Sciatic nerve (tissue), 2 donors: Measurements from ENCODE around the gene RCN2. TPM values are rescaled to one million over a fixed set of nuclear protein-coding genes. Genes with fewer than 3 reads are reported as not detected.
"Not testable (repeated sequence)": the region's sequence is repeated elsewhere in the genome, so short reads cannot be mapped to it uniquely, and the experiment has no call there.

Experiments used
- ATAC-seq: fragments of 200-7000 bp; cut with Tn5 transposase; one replicate; pipeline ENCODE4 v1.9.1; 2020; ENCODE audit warnings: mild to moderate bottlenecking, moderate library complexity
- DNase-seq: peaks from one replicate; pipeline ENCODE4 v3.0.0-alpha.2; 2020; ENCODE audit warnings: low spot score
- intact Hi-C: fragments of 100-400 bp; cut with DNase I; formaldehyde crosslinking; loops from one replicate; pipeline ENCODE4 v1.14.2; 2022
- total RNA-seq: library from RNA; stranded (reverse); fragmentation: NEBNext Ultra II Directional; extraction: Animal tissue kit (Norgen Biotek cat#: 25700); gene quantifications from one replicate; pipeline ENCODE4 v1.2.1, GENCODE V29; 2021
- donor health status: DM: no; HTN: no; CAD: no.
- donor health status: DM: no; HTN: no; CAD: no.

Gene RCN2, protein sequence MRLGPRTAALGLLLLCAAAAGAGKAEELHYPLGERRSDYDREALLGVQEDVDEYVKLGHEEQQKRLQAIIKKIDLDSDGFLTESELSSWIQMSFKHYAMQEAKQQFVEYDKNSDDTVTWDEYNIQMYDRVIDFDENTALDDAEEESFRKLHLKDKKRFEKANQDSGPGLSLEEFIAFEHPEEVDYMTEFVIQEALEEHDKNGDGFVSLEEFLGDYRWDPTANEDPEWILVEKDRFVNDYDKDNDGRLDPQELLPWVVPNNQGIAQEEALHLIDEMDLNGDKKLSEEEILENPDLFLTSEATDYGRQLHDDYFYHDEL
- total RNA-seq: 38.3 TPM

DNA sequence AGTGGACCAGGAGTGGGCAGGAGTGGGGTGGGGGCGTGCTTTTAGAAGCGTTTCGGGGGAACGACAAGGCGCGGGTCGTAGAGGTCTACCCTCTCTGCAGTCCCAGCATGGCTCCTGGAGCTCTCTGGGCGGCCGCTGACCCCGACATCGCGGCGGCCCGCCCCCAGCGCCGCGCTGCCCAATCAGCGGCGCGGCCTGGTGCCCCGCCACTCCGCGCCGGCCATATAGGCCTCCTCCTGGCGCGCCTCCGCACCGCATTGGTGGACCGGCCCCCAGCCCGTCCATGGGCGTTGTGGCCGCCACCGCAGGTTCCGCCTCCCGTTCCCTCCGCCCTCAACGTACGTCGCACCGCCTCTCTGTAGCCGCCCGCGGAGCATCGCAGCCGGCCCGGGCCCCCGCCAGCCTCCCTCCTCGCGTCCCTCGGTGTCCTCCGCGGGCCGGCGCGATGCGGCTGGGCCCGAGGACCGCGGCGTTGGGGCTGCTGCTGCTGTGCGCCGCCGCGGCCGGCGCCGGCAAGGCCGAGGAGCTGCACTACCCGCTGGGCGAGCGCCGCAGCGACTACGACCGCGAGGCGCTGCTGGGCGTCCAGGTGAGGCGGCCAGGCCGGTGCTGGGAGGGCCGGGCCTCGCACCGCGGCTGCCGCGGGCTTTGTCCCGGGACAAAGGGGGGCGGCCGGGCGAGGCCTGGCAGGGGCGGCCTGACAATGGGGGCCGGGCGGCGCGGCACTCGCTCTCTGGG, at the start of gene RCN2:
TSS of gene RCN2 (plus strand) at position 353 of the 738 bp plus-strand sequence. CDS start at position 446, 93 bp downstream.
- DNase-seq (peak; percentile 97), ATAC-seq (peak; percentile 100)
- intact Hi-C loops: no loop called here

DNA sequence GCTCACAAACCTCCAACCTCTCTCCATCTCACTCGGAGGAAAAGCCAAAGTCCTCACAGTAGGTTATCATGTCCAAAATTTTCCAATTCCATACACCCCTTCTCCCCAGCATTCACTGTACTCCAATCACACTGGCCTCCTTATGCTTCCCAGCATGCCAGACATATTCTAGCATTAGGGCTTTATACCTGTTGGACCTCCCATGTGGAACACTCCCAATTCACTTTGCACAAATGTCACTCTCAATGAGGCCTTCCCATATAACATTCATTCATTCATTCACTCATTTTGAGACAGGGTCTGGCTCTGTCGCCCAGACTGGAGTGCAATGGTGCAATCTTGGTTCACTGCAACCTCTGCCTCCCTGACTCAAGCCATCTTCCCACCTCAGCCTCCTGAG, 46.3 kb upstream of the RCN2 start:
- intact Hi-C loops: no loop called here
- no peak for ATAC-seq
- DNase-seq: no peak

DNA sequence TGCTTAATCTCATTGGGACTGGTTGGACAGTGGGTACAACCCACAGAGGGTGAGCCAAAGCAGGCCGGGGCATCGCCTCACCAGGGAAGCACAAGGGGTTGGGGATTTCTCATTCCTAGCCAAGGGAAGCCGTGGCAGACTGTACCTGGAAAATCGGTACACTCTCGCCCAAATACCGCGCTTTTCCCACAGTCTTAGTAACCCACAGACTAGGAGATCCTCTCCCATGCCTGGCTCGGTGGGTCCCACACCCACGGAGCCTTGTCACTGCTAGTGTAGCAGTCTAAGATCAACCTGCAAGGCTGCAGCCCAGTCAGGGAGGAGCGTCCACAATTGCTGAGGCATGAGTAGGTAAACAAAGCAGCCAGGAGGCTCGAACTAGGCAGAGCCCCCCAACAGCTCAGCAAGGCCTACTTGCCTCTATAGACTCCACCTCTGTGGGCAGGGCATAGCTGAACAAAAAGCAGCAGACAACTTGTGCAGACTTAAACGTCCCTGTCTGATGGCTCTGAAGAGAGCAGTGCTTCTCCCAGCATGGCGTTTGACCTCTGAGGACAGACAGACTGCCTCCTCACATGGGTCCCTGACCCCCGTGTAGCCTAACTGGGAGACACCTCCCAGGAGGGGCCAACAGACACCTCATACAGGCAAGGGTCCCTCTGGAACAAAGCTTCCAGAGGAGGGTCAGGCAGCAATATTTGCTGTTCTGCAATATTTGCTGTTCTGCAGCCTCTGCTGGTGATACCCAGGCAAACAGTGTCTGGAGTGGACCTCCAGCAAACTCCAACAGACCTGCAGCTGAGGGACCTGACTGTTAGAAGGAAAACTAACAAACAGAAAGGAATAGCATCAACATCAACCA, 44.0 kb upstream of the RCN2 start:
- ATAC-seq, intact Hi-C loops, DNase-seq: not testable (repeated sequence)

DNA sequence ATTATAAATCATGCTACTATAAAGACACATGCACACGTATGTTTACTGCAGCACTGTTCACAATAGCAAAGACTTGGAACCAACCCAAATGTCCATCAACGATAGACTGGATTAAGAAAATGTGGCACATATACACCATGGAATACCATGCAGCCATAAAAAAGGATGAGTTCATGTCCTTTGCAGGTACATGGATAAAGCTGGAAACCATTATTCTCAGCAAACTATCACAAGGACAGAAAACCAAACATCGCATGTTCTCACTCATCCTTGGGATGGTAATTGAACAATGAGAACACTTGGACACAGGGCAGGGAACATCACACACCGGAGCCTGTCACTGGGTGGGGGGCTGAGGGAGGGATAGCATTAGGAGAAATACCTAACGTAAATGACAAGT, 38.7 kb upstream of the RCN2 start:
- ATAC-seq: not testable (repeated sequence)

DNA sequence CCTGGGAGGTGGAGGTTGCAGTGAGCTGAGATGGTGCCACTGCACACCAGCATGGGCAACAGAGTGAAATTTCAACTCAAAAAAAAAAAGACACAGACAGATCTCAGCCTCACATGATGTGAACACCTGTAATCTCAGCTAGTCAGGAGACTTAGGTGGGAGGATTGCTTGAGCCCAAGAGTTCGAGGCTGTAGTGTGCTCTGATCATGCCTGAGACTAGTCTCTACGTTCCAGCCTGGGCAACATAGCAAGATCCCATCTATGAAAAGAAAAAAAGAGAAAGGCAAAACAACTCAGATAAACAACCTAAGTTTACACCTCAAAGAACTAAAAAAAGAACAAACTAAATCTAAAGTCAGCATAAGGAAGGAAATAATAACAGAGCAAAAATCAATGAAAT, 37.4 kb upstream of the RCN2 start:
- no peak for ATAC-seq
- intact Hi-C loops: no loop called here
- no peak for DNase-seq

More for the DNA sequence above, 38.7 kb upstream of the RCN2 start:
- intact Hi-C loops, DNase-seq: not testable (repeated sequence)

DNA sequence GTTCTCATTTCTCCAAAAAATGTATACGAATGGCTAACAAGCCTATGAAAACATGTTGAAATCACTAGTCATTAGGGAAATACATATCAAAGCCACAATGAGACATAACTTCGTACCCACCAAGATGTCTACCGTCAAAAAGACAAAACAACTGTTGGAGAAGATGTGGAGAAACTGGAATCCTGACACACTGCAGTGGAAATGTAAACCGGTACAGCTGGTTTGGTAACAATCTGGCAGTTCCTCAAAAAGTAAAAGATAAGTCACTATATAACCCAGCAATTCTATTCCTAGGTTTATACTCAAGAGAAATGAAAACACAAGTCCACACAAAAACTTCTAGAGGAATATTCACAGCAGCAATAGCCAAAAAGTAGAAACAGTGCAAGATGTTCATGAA, 33.4 kb upstream of the RCN2 start:
- intact Hi-C loops: no loop called here
- DNase-seq: no peak
- no peak for ATAC-seq

DNA sequence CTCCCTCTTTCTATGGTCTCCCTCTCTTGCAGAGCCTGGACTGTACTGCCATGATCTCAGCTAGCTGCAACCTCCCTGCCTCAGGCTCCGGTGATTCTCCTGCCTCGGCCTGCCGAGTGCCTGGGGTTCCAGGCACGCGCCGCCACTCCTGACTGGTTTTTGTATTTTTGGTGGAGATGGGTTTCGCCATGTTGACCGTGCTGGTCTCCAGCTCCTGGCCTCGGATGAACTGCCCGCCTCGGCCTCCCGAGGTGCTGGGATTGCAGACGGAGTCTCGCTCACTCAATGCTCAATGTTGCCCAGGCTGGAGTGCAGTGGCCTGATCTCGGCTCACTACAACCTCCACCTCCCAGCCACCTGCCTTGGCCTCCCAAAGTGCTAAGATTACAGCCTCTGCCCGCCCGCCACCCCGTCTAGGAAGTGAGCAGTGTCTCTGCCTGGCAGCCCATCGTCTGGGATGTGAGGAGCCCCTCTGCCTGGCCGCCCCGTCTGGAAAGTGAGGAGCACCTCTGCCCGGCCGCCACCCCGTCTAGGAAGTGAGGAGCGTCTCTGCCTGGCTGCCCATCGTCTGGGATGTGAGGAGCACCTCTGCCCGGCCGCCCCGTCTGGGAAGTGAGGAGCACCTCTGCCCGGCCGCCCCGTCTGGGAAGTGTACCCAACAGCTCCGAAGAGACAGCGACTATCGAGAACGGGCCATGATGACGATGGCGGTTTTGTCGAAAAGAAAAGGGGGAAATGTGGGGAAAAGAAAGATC, 32.2 kb upstream of the RCN2 start:
- intact Hi-C loops, ATAC-seq: not testable (repeated sequence)

DNA sequence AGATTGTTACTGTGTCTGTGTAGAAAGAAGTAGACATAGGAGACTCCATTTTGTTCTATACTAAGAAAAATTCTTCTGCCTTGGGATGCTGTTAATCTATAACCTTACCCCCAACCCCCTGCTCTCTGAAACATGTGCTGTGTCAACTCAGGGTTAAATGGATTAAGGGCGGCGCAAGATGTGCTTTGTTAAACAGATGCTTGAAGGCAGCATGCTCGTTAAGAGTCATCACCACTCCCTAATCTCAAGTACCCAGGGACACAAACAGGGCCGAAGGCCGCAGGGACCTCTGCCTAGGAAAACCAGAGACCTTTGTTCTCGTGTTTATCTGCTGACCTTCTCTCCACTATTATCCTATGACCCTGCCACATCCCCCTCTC, 31.6 kb upstream of the RCN2 start:
- DNase-seq, intact Hi-C loops, ATAC-seq: not testable (repeated sequence)

More for the DNA sequence above, 32.2 kb upstream of the RCN2 start:
- DNase-seq: not testable (repeated sequence)

DNA sequence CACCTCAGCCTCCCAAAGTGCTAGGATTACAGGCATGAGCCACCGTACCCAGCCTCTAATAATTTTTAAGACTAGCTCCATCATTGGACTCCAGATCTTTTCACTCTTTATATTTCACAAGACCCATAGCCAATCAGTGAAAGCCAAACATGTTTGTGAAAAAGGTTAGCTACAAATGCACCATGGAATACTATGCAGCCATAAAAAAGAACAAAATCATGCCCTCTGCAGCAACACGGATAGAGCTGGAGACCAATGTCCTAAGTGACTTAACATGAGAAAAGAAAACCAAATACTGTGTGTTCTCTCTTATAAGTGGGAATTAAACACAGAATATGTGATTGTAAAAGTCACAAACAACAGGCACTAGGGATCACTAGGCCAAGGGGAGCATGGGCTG, 29.6 kb upstream of the RCN2 start:
- ATAC-seq (no peak), DNase-seq (no peak)
- intact Hi-C loops: no loop called here

DNA sequence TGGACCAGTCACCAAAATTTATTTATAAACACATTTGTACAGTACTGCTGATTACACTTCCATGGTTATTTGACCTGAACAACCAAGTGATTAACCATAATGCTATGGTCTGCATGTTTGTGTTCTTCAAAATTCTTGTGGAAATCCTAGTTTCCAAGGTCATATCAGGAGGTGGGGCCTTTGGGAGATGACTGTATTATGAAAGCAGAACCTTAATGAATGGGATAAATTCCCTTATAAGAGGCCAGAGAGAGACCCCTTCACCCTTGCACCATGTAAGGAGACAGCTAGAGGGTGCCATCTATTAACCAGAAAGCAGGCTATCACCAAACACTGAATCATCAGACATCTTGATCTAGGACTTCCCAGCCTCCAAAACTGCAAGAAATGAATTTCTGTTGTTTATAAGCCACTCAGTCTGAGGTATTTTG, 28.3 kb upstream of the RCN2 start:
- intact Hi-C loops: no loop called here
- DNase-seq: no peak
- no peak for ATAC-seq

DNA sequence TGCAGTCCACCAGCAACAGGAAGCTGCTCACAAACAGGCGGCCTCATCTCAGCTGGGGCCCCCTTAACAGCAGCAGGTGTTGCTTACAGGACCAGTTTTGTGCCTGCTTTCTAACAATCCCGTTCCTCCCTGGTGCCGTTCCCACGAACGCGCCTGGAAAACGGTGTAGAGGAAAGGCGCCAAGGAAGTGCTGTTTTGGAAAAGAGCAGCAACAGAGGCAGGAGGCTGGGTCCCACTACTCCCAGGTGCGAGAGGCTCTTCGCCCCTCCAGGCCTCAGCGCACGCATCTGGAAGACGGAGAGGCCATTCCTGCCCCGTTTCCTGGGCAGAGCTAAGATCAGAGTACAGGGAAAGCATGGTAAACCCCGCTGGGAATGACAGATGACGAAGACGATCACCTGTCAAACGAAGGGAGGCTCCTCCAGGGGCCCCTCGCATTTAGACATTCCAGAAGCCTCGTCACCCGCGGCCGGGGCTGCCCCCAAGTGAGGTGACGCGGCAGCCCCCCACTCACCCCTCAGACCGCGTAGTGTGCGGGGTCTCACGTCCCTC, 27.0 kb upstream of the RCN2 start:
- no peak for DNase-seq
- intact Hi-C loops: no loop called here

DNA sequence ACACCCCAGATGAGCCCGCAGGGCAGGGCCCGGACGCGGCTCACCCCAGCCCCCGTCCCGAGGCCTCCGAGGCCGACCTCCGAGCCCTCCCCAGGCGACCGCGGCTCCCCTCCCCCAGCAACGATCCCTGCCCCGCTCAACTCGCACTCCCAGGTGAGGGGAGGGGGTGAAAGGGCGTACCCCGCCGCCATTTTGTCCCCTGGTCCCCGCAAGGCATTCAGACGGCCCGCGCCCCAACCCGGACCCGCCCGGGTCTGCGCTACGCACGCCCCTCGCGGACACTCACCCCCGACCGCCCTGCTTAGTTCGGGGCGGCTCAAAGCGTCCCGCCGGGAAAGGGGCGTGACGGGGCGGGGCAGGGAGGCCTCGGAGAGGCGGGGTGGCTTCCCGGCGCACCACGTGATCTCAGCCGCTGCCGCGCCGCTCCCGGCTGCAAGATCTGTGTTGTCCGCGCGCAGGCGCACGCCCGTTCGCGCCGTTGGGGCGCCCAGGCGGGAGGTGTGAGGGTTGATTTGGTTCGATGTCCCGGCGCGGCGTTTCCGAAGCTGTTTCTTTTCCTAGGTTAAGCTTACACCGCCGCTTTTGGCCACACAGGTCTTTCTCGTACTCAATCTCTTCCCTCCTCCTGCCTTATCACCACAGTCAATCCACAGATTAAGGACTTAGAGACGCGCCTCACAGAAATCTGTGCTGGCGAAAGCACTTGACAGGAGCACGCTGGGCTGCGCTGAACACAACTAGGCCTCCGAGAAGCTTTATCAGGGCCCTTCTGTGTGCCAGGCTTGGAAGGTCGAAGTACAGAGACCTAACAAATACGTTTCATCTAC, 26.3 kb upstream of the RCN2 start, which contains the start of gene SCAPER:
TSS of gene SCAPER (minus strand) at position 328 of the 827 bp plus-strand sequence. CDS start 21,523 bp downstream, outside the sequence.
- peak; percentile 96 for DNase-seq
- intact Hi-C loops: no loop called here
- ATAC-seq: peak; percentile 99

More for the DNA sequence above, 27.0 kb upstream of the RCN2 start:
- ATAC-seq: peak; percentile 54

DNA sequence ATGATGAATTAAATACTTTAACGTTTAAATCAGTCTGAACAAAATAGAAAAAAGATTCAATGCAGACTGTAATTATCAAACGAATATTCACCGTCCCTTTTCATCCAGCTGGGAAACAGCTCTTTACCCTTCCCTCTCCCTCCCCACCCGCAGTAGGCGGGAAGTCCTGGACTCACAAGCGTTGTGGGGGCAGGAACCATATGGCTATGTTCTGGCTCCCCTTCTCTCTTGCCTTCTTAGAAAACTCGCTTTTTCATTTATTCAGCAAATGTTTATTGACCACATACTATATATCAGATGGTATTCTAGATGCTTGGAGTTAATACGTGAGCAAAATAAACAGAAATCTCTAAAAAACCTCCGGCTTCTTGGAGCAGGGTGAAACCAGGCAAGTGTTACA, 25.7 kb upstream of the RCN2 start:
- intact Hi-C loops: no loop called here
- ATAC-seq: no peak
- no peak for DNase-seq

DNA sequence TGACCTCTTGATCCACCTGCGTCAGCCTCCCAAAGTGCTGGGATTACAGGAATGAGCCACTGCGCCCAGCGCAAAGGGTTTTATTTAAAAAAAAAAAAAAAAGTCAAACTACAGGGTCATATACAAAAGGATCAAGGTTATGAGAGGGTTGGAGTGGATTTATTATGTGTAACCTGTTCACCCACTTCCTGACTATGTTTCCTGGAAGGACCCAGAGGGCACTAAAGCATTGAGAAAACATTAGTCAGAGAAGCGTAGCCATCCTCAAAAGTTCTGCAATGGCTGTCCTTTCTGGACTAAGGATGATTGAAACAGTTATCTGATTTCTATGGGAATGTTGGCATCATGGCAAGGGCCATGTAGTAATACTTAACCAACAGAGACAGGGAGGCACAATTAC, 19.1 kb upstream of the RCN2 start:
- intact Hi-C loops: no loop called here
- ATAC-seq (no peak), DNase-seq (no peak)

DNA sequence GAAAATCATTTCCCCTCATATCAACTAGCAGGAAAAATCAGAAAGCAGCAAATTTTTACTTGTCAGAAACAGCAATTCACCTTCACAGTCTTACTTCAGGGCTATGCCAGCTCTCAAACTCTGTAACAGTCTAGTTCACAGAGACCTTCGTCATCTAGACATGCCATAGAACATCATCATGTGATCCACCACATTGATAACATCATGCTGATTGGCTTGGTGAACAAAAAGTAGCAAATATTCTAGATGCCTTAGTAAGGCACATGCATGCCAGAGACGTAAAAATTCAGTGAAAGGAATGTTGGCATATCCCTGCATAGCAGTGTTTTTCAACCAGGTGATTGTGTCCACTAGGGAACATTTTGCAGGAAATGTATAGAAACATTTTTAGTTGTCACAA, 17.8 kb upstream of the RCN2 start:
- intact Hi-C loops: no loop called here
- ATAC-seq (no peak), DNase-seq (no peak)

DNA sequence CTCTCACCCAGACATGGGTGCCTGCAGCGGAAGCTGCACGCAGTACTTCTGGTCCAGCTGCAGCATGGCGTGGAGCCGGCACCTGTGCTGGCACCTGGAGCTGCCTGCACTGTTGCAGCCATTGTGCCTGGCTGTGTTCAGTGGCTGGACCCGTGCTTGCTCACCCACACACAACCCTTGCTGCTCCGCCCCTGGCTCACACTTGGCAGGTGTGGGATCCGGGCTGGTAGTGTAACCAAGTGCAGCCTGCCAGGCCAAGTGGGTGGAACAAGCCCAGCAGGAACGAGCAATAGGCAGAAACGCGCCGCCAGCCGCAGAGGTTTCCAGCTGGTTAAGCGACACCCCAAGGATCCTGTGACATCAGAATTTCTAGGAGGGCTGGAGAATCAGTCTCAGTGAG, 15.2 kb upstream of the RCN2 start:
- intact Hi-C loops: no loop called here
- ATAC-seq (no peak), DNase-seq (no peak)

DNA sequence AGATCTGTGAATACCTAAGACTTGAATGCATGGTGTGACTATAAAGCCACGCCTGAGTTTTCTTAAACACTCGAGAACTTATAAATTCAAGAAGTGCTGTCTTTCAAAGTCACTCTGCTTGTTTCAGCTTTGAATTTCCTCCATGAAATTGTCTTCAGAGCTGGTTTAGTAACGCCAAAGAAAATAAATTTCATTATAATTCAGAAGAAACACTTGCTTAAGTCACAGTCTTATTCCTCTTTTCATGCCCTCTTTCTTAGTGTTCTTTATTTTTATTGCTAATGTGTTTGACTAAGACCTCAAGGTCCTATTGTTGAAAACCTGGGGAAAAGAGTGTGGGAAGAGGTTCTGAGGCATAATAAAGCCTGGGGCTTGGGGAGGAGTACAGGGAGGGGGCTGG, 3.3 kb upstream of the RCN2 start:
- intact Hi-C loops: no loop called here
- DNase-seq: no peak

More for the DNA sequence above, 3.3 kb upstream of the RCN2 start:
- no peak for ATAC-seq
